ENCODE data around the gene DRC7. TPM values are rescaled to one million over a fixed set of nuclear protein-coding genes. Genes with fewer than 3 reads are reported as not detected.

Gene DRC7
- total RNA-seq, 1 experiment from 2014 or later = 0.72 TPM

DNA sequence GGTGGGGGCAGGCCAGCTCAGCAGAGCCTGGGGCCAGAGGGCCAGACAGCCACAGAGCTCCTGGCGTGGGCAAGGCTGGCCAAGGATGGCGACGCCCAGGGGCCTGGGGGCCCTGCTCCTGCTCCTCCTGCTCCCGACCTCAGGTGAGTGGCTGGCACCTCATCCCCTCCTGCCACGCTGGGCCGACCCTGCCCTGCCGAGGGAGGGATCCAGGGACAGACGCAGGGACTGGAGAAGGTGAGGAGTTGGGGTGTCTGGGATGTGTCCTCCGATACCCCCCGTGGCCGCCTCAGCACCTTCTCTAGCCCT lies 26.4 kb upstream of the DRC7 start, which contains the start of gene ADGRG3:
TSS of gene ADGRG3 (plus strand) at position 44 of the 309 bp plus-strand sequence. CDS start at position 86, 42 bp downstream.
- H3K9ac ChIP-seq (ENCODE audit: extremely low read depth, insufficient read length, low read length) = no peak within 1 kb of the TSS
- no peak within 1 kb of the TSS; the same call in 1 of the 2 replicates for H3K14ac ChIP-seq (ENCODE audit: insufficient read depth, low read length)
- no peak within 1 kb of the TSS for H2BK5ac ChIP-seq (ENCODE audit: insufficient read length, low read length)
- no peak within 1 kb of the TSS for H3K56ac ChIP-seq (ENCODE audit: insufficient read length, low read depth, low read length)
- no peak within 1 kb of the TSS for H2BK20ac ChIP-seq (ENCODE audit: low read depth, low read length, poor library complexity, severe bottlenecking)
- H3K79me1 ChIP-seq (ENCODE audit: insufficient read depth, low read depth, low read length, poor library complexity, severe bottlenecking) = no peaks in the 10 kb centered on the region
- peaks cover 7% of the 10 kb centered on the region for H3K27me3 Mint-ChIP-seq (ENCODE audit: low read depth)
- H3K27ac Mint-ChIP-seq = peak within 1 kb of the TSS in 2 of 3 experiments; percentile 53 to 83; a peak in 3 of 7 replicates
- no peak within 1 kb of the TSS for H3K4me2 ChIP-seq (ENCODE audit: insufficient read depth, insufficient read length, low read length)
- no peaks in the 10 kb centered on the region for H3K79me2 ChIP-seq (ENCODE audit: insufficient read depth, low read length)
- DNase-seq = no peak
- no peak within 1 kb of the TSS for H3K23ac ChIP-seq (ENCODE audit: insufficient read length, low read depth, low read length)
- no peaks in the 10 kb centered on the region for H3K23me2 ChIP-seq (ENCODE audit: insufficient read length, low read depth, low read length, poor library complexity, severe bottlenecking)
- no peak within 1 kb of the TSS for H3T11ph ChIP-seq (ENCODE audit: low read length)
- H3K36me3 Mint-ChIP-seq (ENCODE audit: insufficient read depth in 1 of 3, low read depth in 3 of 3) = no peaks in the 10 kb centered on the region; a peak in 1 of 7 replicates
- no peak within 1 kb of the TSS for H2BK120ac ChIP-seq (ENCODE audit: low read depth, low read length, poor library complexity, severe bottlenecking)
- no peak within 1 kb of the TSS for H4K8ac ChIP-seq (replicated peaks; ENCODE audit: insufficient read length, low read depth, low read length)
- H3K4me3 Mint-ChIP-seq = no peak within 1 kb of the TSS
- no peak within 1 kb of the TSS for H3K18ac ChIP-seq (ENCODE audit: insufficient read length, low read depth, low read length)
- no peaks in the 10 kb centered on the region for H3K4me1 ChIP-seq (ENCODE audit: insufficient read depth, low read length)
- H3K27me3 ChIP-seq (ENCODE audit: insufficient read depth, low read length) = no peaks in the 10 kb centered on the region
- no peak within 1 kb of the TSS for H4K91ac ChIP-seq (ENCODE audit: insufficient read length, low read depth, low read length)
- H2AK5ac ChIP-seq (ENCODE audit: insufficient read length, low read length) = no peak within 1 kb of the TSS
- no peak within 1 kb of the TSS for H2AFZ ChIP-seq (ENCODE audit: low read length)
- no peak within 1 kb of the TSS for H2BK12ac ChIP-seq (ENCODE audit: insufficient read length, low read depth, low read length)
- WGBS (ENCODE audit: extremely low coverage, insufficient read length, low lambda C conversion rate) = no CpG with 5 or more reads among the region's 11 CpGs
- no peak within 1 kb of the TSS for H2BK15ac ChIP-seq (ENCODE audit: low read depth, low read length)
- H3K4me1 Mint-ChIP-seq = 0 out of 4 replicates have a peak, but pooled peaks cover 0 to 2% of the 10 kb centered on the region in 2 experiments
- H4K5ac ChIP-seq (ENCODE audit: insufficient read length, low read depth, low read length) = no peak within 1 kb of the TSS
- TF ChIP-seq, protein P1, sequence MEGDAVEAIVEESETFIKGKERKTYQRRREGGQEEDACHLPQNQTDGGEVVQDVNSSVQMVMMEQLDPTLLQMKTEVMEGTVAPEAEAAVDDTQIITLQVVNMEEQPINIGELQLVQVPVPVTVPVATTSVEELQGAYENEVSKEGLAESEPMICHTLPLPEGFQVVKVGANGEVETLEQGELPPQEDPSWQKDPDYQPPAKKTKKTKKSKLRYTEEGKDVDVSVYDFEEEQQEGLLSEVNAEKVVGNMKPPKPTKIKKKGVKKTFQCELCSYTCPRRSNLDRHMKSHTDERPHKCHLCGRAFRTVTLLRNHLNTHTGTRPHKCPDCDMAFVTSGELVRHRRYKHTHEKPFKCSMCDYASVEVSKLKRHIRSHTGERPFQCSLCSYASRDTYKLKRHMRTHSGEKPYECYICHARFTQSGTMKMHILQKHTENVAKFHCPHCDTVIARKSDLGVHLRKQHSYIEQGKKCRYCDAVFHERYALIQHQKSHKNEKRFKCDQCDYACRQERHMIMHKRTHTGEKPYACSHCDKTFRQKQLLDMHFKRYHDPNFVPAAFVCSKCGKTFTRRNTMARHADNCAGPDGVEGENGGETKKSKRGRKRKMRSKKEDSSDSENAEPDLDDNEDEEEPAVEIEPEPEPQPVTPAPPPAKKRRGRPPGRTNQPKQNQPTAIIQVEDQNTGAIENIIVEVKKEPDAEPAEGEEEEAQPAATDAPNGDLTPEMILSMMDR (conservative IDR thresholded peaks at IDR 0.05) = no peak
- no peaks in the 10 kb centered on the region for H4K20me1 ChIP-seq (ENCODE audit: control insufficient read depth, insufficient read depth, insufficient read length)
- H3K4ac ChIP-seq (ENCODE audit: low read depth, low read length) = no peak within 1 kb of the TSS
- no peak within 1 kb of the TSS for H3K27ac ChIP-seq (ENCODE audit: insufficient read length, low read depth, low read length)
- H3K9me3 Mint-ChIP-seq = no peaks in the 10 kb centered on the region
- no peaks in the 10 kb centered on the region for H3K9me3 ChIP-seq (ENCODE audit: control insufficient read depth, low read depth, low read length)
